ENCODE data around the gene PEX12. TPM values are rescaled to one million over a fixed set of nuclear protein-coding genes. Genes with fewer than 3 reads are reported as not detected.

PEX12 gene
- total RNA-seq, 1 donor from 2014 or later: 7.7 TPM

DNA sequence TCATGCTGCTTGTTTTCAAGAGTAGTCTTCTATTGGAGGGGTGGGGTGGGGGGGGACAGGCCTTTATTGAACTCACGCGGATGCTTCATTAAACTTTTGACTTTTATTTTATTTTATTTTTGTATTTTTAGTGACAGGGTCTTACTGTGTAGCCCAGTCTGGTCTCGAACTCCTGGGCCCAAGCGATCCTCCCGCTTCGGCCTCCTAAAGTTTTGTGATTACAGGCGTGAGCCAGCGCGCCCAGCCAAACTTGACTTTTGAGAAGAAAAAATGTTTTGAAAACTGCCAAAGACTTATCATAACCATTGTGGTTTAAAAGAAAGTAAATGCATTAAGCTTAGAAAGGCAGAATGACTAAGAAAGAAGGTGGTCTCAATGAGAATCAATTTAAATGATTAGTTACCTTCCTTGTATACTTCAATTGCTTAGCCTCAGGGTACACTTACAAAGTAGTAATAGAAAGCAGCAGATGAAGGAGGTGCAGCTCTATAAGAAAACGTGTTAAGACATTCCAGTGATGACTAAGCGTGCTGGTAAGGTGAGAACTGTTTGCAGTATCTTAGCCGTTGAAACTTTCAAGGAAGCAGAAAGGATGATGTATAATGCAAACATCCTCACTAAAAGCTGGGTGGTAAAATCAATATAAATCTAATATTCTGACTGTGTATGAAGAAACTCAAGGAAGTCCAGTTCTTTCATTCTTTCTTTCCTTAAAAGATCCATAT, 10.0 kb upstream of the PEX12 start:
- no peaks in the 10 kb centered on the region for H3K36me3 Mint-ChIP-seq
- no peak for DNase-seq (ENCODE audit: extremely low spot score, unreplicated experiment)
- TF ChIP-seq, protein P1, sequence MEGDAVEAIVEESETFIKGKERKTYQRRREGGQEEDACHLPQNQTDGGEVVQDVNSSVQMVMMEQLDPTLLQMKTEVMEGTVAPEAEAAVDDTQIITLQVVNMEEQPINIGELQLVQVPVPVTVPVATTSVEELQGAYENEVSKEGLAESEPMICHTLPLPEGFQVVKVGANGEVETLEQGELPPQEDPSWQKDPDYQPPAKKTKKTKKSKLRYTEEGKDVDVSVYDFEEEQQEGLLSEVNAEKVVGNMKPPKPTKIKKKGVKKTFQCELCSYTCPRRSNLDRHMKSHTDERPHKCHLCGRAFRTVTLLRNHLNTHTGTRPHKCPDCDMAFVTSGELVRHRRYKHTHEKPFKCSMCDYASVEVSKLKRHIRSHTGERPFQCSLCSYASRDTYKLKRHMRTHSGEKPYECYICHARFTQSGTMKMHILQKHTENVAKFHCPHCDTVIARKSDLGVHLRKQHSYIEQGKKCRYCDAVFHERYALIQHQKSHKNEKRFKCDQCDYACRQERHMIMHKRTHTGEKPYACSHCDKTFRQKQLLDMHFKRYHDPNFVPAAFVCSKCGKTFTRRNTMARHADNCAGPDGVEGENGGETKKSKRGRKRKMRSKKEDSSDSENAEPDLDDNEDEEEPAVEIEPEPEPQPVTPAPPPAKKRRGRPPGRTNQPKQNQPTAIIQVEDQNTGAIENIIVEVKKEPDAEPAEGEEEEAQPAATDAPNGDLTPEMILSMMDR (conservative IDR thresholded peaks at IDR 0.05): no peak
- peak overlapping the region; percentile 100 for H3K27ac Mint-ChIP-seq
- peaks cover 19% of the 10 kb centered on the region for H3K27me3 Mint-ChIP-seq
- no peaks in the 10 kb centered on the region for H3K9me3 Mint-ChIP-seq
- peak overlapping the region; percentile 99 for H3K4me3 Mint-ChIP-seq
- peaks cover 24% of the 10 kb centered on the region for H3K4me1 Mint-ChIP-seq (ENCODE audit: unreplicated experiment)

DNA sequence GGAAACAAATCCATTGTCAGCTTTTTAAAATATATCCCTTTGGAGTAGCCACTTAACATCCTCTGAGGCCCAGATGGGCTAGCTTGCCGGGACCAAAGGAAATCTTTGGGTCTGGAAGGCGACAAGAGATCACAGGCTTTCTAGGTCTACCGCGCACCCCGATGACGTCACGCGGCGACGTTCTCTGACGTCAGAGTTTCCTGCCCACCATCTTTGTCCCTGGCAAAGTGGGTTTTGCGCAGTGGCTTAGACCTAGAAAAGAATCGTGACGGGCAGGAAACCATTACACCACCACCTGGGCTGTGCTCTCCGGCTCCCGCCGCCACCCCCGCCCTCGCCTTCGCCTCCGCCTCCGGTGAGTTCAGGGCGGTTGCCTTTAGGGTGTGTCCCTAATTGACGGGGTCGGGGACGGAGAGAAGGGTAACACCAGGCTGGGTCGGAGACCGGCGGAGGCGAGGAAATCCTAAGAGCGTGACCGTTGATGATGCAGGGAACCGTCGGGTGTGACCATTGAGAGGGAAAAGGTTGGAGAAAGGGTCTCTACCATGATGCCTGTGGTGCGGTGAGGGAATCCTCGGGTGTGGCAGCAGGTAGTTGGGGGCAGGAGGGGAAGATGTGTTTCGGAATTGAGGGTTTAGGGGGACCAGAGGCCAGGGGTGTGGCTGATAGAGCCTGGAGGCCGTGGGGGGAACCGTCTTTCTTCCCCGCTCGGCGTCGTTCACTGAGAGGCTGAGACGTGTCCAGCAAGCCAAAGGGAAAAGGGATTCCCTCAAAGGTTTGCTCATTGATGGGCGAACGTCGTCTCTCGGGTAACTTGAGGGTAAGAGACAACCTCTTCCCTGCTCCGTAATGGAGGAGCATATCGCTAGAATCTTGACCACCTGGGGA, 8.9 kb upstream of the PEX12 start, which contains the start of gene AP2B1:
TSS of gene AP2B1 (plus strand) at position 249 of the 888 bp plus-strand sequence. CDS start 6,709 bp downstream, outside the sequence.
- Mint-ChIP-seq H3K4me1 (ENCODE audit: unreplicated experiment) (peaks cover 24% of the 10 kb centered on the region), H3K36me3 (no peaks in the 10 kb centered on the region), H3K9me3 (no peaks in the 10 kb centered on the region), H3K27ac (peak within 1 kb of the TSS; percentile 100), H3K27me3 (peaks cover 23% of the 10 kb centered on the region), H3K4me3 (peak within 1 kb of the TSS; percentile 99)
- TF ChIP-seq, protein P1 (conservative IDR thresholded peaks at IDR 0.05): no peak
- peak; percentile 97 for DNase-seq (ENCODE audit: extremely low spot score, unreplicated experiment)

DNA sequence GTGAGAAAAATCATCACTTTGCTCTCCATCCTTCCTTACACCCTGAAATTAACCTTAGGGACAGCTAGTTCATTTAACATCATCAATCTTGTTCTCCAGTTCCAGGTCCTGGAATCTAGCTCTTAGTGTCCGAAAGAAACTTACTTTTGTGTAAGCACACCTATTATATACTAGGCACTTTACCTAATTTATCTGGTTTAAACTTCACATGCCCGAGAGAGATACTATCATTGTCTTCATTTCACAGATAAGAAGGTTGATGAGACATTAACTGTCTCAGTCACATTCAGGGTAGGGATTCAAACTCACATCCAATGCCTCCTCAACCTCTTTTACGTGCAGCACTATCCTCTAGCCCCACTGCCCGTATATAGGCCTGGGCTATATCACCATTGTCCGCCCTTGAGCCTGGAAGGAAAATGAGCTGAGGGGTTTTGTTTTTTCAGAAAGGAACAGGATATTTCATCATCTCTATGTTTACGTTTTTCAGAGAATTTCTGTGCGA, 8.2 kb upstream of the PEX12 start:
- Mint-ChIP-seq H3K36me3 (no peaks in the 10 kb centered on the region), H3K27ac (peak overlapping the region; percentile 100), H3K4me3 (peak overlapping the region; percentile 99), H3K27me3 (peaks cover 23% of the 10 kb centered on the region), H3K4me1 (ENCODE audit: unreplicated experiment) (peaks cover 24% of the 10 kb centered on the region), H3K9me3 (no peaks in the 10 kb centered on the region)
- TF ChIP-seq, protein P1 (conservative IDR thresholded peaks at IDR 0.05): no peak
- no peak for DNase-seq (ENCODE audit: extremely low spot score, unreplicated experiment)

DNA sequence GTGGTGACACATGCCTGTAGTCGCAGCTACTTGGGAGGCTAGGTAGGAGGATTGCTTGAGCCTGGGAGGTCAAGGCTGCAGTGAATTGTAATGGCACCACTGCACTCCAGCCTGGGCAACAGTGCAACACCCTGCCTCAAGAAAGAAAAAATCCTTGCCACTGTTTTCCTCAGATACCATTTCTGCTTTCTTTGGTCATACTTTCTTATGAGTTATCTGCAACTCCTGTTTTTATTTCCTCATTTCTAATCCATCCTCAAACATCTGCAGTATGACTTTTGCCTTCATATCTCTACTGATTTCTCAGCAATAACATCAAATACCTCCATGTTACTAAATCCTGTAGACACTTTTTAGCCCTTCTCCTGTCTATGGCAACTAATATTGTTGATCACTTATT, 5.7 kb upstream of the PEX12 start:
- TF ChIP-seq, protein P1 (conservative IDR thresholded peaks at IDR 0.05): no peak
- Mint-ChIP-seq H3K4me1 (ENCODE audit: unreplicated experiment) (peaks cover 20% of the 10 kb centered on the region), H3K27ac (no peak overlapping the region), H3K4me3 (no peak overlapping the region), H3K36me3 (no peaks in the 10 kb centered on the region), H3K9me3 (no peaks in the 10 kb centered on the region), H3K27me3 (peaks cover 23% of the 10 kb centered on the region)
- DNase-seq (ENCODE audit: extremely low spot score, unreplicated experiment): no peak

DNA sequence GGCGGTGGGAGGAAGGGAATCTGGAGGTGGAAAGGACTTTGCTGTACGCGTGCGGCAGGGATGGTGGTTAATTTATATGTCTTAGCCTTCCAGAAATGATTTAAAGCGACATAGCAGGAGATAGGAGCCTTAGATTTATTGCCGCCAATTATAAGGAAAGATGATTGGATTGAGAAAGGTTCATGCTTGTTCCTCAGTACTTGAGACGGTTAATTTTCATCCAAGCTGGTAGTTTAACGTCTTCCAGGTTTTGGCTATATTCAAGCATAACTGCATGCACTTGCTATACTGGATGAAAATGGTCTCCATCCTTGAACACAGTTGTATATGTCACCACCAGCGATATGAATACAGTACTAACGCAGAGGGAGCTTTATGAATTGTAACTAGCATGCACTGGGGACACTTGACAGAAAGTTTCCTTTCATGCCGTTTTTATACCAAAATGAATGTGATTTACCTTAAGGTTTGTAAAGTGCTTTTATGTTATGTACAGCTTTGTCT, 610 bp upstream of the PEX12 start:
- DNase-seq (ENCODE audit: extremely low spot score, unreplicated experiment): no peak
- peak overlapping the region; percentile 97 for H3K4me3 Mint-ChIP-seq
- no peaks in the 10 kb centered on the region for H3K9me3 Mint-ChIP-seq
- H3K27me3 Mint-ChIP-seq: peaks cover 9% of the 10 kb centered on the region
- H3K27ac Mint-ChIP-seq: peak overlapping the region; percentile 90
- peaks cover 17% of the 10 kb centered on the region for H3K4me1 Mint-ChIP-seq (ENCODE audit: unreplicated experiment)
- TF ChIP-seq, protein P1 (conservative IDR thresholded peaks at IDR 0.05): no peak
- peaks cover 5% of the 10 kb centered on the region for H3K36me3 Mint-ChIP-seq
